GM18498 (cell line): ENCODE results near the gene ANXA11.
"Not testable (repeated sequence)": the region's sequence is repeated elsewhere in the genome, so short reads cannot be mapped to it uniquely, and the experiment has no call there.

ENCODE experiments used
- ATAC-seq: cut with Tn5 transposase; IDR thresholded peaks from one replicate; pipeline ENCODE4 v1.9.1; 2021; ENCODE audit warnings: mild to moderate bottlenecking, moderate library complexity; ENCODE audit not compliant: unreplicated experiment

ANXA11 gene

GRCh38 chr10:80205477-80206276, at the start of gene ANXA11:
Gene ANXA11 (minus strand): TSS chr10:80205537. CDS start chr10:80172861, 32,676 bp downstream.
- ATAC-seq: peak; percentile 88

- not testable (repeated sequence) for ATAC-seq
Observed at GRCh38 chr10:80254726-80255125, 49.4 kb upstream of the ANXA11 start.

GRCh38 chr10:80253963-80254271, 48.6 kb upstream of the ANXA11 start:
- ATAC-seq: peak; percentile 9

- ATAC-seq: peak; percentile 73
Observed at GRCh38 chr10:80253266-80253962, 48.1 kb upstream of the ANXA11 start.

GRCh38 chr10:80252296-80252887, 47.1 kb upstream of the ANXA11 start:
- ATAC-seq: no peak

GRCh38 chr10:80251703-80252280, 46.5 kb upstream of the ANXA11 start:
- ATAC-seq: not testable (repeated sequence)

GRCh38 chr10:80250399-80250798, 45.1 kb upstream of the ANXA11 start:
- not testable (repeated sequence) for ATAC-seq

GRCh38 chr10:80249906-80250305, 44.6 kb upstream of the ANXA11 start:
- ATAC-seq: not testable (repeated sequence)

GRCh38 chr10:80247611-80248010, 42.3 kb upstream of the ANXA11 start:
- not testable (repeated sequence) for ATAC-seq

GRCh38 chr10:80244371-80244770, 39.0 kb upstream of the ANXA11 start:
- ATAC-seq: not testable (repeated sequence)

GRCh38 chr10:80242341-80242740, 37.0 kb upstream of the ANXA11 start:
- not testable (repeated sequence) for ATAC-seq

- ATAC-seq: not testable (repeated sequence)
Observed at GRCh38 chr10:80236457-80236856, 31.1 kb upstream of the ANXA11 start.

- ATAC-seq: peak; percentile 100
Observed at GRCh38 chr10:80234331-80235235, 29.2 kb upstream of the ANXA11 start.

- not testable (repeated sequence) for ATAC-seq
Observed at GRCh38 chr10:80233871-80234270, 28.5 kb upstream of the ANXA11 start.

GRCh38 chr10:80226723-80227122, 21.4 kb upstream of the ANXA11 start:
- not testable (repeated sequence) for ATAC-seq

- not testable (repeated sequence) for ATAC-seq
Observed at GRCh38 chr10:80223031-80223419, 17.7 kb upstream of the ANXA11 start.

- peak; percentile 87 for ATAC-seq
Observed at GRCh38 chr10:80218878-80219277, 13.5 kb upstream of the ANXA11 start.

GRCh38 chr10:80214368-80214982, 9.1 kb upstream of the ANXA11 start:
- not testable (repeated sequence) for ATAC-seq

- not testable (repeated sequence) for ATAC-seq
Observed at GRCh38 chr10:80212535-80213115, 7.3 kb upstream of the ANXA11 start.

- no peak for ATAC-seq
Observed at GRCh38 chr10:80211786-80212185, 6.4 kb upstream of the ANXA11 start.
